OCI-LY7 (cell line): ENCODE measurements around the gene PARD3B.

Experiments
- EZH2phosphoT487 ChIP-seq: fragments of 200-600 bp; sonication (generic); IDR thresholded peaks from 2 replicates; pipeline ENCODE4 v1.6.1; 2018; ENCODE audit warnings: low read depth, borderline replicate concordance, mild to moderate bottlenecking, mixed run types, antibody characterized with exemption, low read length, moderate library complexity, mixed read lengths
- TF ChIP-seq, protein P1 (sequence below): fragments of 200-600 bp; sonication (generic); conservative IDR thresholded peaks from 2 replicates; pipeline ENCODE4 v1.5.1; 2014; ENCODE audit warnings: mild to moderate bottlenecking, antibody characterized with exemption, low read length, moderate library complexity, mixed read lengths

DNA sequence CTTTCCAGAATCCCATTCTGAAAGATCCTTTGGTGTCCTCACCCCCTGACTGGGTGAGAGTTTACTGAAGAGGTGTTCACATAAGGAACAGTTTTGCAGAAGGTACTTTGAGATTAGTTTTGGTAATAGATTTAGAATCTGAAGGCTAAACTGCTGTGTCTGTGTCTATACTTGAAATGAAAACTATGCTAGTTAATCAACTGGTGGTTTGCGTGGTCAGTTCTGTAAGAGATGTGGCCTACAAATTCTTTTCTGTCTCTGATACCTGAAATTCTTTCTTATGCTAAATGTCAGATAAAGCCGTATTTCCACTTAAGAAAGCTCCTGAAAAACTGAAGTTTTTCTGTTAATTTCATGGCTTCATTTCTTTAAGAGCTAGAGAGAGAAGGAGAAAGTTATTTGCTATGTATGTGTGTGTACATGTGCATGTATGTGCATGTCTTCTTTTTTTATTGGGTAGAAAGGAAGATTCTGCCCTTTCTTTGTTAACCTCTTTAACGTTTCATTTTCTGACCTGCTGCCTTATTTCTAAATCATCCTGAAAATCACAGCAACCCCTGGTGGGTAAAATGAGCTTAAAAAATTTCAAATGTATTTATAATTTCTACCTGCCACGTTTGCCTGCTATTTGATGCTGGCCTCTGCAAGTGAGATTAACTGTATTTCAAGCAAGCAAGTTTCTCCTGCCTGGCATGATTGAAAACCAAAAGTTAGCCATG is 585.0 kb downstream of the PARD3B start:
- TF ChIP-seq, protein P1, sequence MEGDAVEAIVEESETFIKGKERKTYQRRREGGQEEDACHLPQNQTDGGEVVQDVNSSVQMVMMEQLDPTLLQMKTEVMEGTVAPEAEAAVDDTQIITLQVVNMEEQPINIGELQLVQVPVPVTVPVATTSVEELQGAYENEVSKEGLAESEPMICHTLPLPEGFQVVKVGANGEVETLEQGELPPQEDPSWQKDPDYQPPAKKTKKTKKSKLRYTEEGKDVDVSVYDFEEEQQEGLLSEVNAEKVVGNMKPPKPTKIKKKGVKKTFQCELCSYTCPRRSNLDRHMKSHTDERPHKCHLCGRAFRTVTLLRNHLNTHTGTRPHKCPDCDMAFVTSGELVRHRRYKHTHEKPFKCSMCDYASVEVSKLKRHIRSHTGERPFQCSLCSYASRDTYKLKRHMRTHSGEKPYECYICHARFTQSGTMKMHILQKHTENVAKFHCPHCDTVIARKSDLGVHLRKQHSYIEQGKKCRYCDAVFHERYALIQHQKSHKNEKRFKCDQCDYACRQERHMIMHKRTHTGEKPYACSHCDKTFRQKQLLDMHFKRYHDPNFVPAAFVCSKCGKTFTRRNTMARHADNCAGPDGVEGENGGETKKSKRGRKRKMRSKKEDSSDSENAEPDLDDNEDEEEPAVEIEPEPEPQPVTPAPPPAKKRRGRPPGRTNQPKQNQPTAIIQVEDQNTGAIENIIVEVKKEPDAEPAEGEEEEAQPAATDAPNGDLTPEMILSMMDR: no peak
- TF ChIP-seq EZH2phosphoT487: no peak
